Embryonic facial prominence (tissue), 1 donor: Measurements from ENCODE around the gene HTRA1.

Source experiments
- DNase-seq: peaks from one replicate; pipeline ENCODE4 v3.0.0-alpha.2; 2016; ENCODE audit errors: extremely low spot score

Gene HTRA1

GRCh38 chr10:122495406-122496340 is 34.3 kb downstream of the HTRA1 start:
- no peak for DNase-seq

GRCh38 chr10:122497241-122497640 is 35.9 kb downstream of the HTRA1 start:
- DNase-seq, result no peak

GRCh38 chr10:122498521-122498920 is 37.2 kb downstream of the HTRA1 start:
- DNase-seq, result no peak

GRCh38 chr10:122499012-122499411 is 37.7 kb downstream of the HTRA1 start:
- DNase-seq, result no peak

- peak; percentile 47 for DNase-seq
These were observed 38.2 kb downstream of the HTRA1 start for GRCh38 chr10:122499491-122499941.

- DNase-seq, result no peak
These were observed 38.8 kb downstream of the HTRA1 start for GRCh38 chr10:122500194-122500593.

- no peak for DNase-seq
These were observed 39.4 kb downstream of the HTRA1 start for GRCh38 chr10:122500726-122501125.

- DNase-seq, result no peak
These were observed 41.7 kb downstream of the HTRA1 start for GRCh38 chr10:122503012-122503411.

- DNase-seq, result no peak
These were observed 42.7 kb downstream of the HTRA1 start for GRCh38 chr10:122503886-122504609.

- no peak for DNase-seq
These were observed 43.2 kb downstream of the HTRA1 start for GRCh38 chr10:122504610-122504950.

GRCh38 chr10:122505011-122505410 is 43.7 kb downstream of the HTRA1 start:
- no peak for DNase-seq

GRCh38 chr10:122505885-122506645 is 44.7 kb downstream of the HTRA1 start:
- DNase-seq, result no peak

- no peak for DNase-seq
These were observed 46.3 kb downstream of the HTRA1 start for GRCh38 chr10:122507616-122508015.

- no peak for DNase-seq
These were observed 46.7 kb downstream of the HTRA1 start for GRCh38 chr10:122508021-122508420.

GRCh38 chr10:122509323-122509722 is 48.0 kb downstream of the HTRA1 start:
- DNase-seq, result no peak

GRCh38 chr10:122510326-122510725 is 49.0 kb downstream of the HTRA1 start:
- DNase-seq, result no peak

- DNase-seq, result no peak
These were observed 49.4 kb downstream of the HTRA1 start for GRCh38 chr10:122510736-122511135.

- DNase-seq, result no peak
These were observed 51.7 kb downstream of the HTRA1 start for GRCh38 chr10:122513053-122513452.

- no peak for DNase-seq
These were observed 52.9 kb downstream of the HTRA1 start for GRCh38 chr10:122514045-122514840.

- no peak for DNase-seq
These were observed 53.7 kb downstream of the HTRA1 start for GRCh38 chr10:122515022-122515424.

- no peak for DNase-seq
These were observed 54.4 kb downstream of the HTRA1 start for GRCh38 chr10:122515588-122516231.
